Measurements from ENCODE around the gene CDH5. TPM values are rescaled to one million over a fixed set of nuclear protein-coding genes. Genes with fewer than 3 reads are reported as not detected.

The CDH5 gene
- polyA plus RNA-seq, 3 donors = 53.1 to 70.8 (median 62.7) TPM

DNA sequence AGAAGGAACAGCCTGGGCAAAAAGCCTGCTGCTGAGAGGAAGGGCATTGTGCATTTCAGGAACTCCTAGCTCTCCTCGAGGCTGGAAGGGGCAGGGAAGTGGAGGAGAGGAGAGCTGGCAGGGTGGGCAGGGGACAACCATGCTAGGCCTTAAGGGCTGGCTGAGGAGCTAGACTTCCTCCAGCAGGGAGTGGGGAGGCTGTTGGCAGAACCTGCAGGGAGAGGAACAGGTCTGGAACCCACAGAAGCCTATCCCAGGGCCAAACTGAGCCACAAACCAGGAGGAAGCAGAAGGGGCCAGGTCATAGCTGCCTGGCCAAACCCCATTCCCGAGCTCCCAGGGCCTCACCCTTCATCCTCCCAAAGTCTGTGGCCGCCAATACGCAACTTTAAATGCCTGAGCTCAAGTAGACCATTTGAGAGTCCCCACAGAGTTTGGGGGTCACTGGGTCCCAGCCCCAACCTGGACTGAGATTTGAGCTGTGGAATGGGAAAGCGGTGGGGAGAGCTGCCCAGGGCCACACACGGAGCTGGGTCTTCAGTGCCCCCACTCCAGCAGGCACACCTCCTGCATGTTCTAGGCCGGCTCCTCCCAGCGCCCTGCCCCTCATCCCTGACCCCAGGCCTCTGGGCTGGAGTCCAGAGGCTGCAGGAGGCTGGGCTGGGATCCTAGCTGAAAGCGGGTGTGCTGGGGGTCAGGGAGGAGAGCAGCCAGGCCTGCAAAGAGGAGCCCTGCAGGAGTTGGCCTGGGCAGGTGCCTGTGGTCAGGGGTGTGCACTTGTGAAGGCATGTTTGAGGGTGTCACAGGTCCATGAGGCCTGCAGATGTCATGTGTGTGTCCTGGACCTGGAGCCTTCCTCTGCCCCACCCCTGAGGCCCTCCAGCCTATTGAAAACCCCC is 4.5 kb downstream of the CDH5 start:
- DNase-seq = no peak

DNA sequence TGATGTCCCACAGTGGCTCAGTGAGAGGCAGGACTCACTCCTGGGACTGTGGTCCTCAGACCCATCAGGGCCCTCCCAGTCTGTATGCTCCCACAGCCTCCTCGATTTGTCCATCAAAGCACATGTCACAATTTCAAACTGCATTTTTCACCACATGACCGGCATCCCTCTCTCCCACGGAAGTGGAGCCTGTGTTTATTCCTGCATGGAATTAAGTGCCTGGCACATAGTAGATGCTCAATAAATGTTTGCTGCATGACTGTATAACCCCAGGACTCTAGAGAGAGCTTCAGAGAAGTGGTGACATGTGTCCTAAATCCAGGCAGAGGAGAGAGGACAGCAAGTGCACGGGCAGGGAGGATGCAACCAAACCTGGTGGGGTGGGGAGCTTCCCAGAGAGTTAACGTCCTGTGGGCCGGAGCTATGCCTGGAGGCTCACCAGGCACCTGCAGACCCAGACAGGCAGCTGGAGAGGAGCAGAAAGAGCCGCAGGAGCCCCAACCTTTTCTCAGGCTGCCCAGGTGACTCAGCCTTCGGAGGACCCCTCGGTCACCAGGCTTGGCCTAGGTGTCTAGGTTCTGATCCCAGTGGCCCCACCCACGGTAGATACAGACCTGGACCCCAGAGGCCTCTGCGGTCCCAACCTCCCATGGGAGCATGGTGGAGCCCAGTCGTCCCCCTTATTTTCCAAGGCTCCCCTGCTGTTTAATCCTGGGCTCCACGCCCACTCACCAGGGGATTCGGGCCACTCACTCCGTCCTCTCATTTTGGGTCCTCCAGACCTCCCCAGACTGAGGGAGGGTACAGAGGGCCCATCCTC is 5.8 kb downstream of the CDH5 start:
- DNase-seq = no peak

DNA sequence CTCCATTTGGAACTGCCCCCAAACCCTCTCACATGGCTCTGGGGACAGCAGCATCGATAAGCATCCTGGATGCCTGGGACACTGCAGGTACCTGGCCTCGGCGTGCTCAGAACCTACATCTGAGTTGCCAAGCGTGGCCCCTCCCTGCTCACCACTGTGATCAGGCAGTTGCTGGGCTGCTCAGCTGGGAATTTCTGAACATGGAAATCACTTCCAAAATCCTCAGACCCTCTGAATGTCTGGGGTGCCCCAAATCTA is 6.3 kb downstream of the CDH5 start:
- no peak for DNase-seq

DNA sequence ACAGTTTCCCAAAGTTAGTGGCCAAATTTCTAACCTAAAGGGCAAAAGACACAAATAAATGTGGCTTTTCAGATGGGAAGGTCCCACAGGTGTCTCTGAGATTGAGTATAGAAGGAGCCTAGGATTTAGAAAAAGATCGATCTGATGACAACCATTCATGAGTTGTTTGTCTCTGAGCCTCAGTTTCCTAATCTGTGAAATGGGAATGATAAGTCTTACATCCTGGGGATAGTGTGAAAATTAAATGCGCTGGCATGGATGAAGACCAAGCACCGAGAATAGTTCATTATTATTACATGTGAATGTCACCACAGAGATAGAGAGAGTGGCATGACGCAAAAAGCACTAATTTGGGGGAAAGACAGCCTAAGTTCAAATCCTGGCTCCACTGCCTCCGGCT is 7.2 kb downstream of the CDH5 start:
- DNase-seq = no peak

DNA sequence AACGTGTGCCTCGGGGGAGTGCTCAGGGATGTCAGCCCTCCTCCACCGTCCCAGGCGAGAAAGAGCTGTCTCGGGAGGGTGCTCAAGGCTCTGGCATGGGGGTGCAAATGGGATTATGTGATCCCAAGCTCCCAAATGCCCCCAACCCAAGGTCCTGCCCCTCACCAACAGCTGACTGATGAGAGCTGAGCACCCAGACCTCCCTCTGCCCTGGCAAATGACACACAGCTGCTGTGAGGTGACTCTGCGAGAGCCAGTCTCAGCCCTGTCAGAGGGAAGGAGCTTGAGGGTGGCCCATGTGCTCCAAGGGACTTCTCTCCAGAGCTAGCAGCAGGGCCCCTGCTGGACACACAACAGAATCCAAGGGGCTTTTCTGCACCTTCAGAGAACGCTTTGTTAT is 7.7 kb downstream of the CDH5 start:
- no peak for DNase-seq

DNA sequence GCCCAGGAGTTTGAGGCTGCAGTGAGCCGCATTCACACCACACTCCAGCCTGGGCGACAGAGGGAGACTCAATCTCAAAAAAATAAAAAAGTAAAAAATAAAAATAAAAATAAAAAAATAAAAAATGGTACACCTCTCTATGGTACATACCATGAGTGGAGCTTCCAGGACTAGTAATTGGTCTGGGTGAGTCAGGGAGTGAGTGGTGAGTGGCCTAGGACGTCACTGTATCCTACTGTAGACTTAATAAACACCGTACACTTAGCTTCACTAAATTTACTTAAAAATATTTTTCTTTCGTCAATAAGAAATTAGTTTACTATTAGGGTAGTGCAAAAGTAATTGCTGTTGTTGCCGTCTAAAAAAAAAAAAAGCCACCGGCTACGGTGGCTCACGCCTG is 9.0 kb downstream of the CDH5 start:
- no peak for DNase-seq

DNA sequence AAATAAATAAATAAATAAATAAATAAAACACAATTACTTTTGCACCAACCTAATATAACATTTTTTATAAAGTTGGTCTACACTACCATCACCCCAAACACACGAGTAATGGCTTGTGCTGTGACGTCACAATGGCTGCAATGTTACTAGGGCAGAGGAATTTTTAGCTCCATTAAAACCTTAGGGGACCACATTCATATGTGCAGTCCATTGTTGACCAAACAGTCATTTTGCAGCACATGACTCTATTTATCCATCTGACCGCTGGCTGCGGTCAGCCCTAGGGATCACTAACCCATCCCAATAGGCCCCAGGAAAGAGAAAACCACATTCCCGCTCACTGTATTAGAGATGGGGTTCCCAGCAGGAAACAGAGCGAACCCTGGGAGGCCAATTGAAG is 9.6 kb downstream of the CDH5 start:
- no peak for DNase-seq

DNA sequence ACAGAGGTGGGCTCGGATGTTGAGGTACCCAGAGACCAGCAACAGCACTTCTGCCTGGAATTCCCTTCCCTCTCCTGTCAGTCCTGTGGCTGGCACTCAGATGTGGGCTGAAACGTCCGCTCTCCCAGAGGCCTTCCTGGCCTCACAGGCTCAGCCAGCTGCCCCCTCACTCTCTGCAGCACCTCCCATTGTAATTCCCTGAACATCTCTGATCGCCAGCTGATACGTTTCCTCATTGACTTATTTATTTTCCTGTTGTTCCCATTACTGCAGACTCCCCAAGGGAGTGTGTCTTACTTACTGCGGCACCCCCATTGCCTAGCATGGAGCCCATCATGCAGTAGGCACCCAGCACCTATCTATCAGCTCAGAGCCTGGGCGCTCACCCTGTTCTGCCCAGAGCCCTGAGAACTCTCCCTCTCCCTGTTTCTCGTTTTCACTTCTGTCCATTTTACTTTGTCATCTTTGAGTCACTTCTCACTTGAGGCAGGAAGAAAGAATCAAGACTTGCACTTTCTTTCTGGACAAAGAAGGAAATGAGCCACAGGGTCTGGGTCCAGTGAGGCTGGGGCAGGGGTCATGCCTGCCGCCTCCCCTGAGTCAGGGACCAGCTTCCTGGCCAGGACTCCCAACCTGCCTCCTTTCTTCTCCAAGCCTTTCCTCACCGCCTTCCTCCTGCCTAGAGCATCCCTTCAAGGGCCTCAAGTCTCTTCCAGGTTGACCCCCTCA is 10.2 kb downstream of the CDH5 start:
- no peak for DNase-seq

DNA sequence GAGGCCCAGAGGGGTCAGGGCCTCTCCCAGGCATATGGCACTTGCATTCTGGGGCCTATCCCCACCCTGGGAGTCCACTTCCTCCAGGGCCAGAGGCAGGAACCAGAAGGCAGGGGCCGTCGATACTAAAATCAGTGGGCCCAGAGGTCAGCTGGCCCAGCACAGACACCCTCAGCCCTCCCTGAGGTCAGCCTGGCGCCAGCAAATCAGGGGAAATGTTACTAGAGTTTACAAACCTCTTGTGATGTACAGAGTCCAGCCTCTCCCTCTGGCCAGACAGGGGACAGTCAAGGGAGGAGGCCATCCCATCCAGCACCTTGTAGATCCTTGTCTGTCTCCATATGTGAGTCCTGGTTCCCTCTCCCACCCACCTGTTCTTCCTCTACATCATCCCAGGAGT is 10.8 kb downstream of the CDH5 start:
- DNase-seq = no peak

DNA sequence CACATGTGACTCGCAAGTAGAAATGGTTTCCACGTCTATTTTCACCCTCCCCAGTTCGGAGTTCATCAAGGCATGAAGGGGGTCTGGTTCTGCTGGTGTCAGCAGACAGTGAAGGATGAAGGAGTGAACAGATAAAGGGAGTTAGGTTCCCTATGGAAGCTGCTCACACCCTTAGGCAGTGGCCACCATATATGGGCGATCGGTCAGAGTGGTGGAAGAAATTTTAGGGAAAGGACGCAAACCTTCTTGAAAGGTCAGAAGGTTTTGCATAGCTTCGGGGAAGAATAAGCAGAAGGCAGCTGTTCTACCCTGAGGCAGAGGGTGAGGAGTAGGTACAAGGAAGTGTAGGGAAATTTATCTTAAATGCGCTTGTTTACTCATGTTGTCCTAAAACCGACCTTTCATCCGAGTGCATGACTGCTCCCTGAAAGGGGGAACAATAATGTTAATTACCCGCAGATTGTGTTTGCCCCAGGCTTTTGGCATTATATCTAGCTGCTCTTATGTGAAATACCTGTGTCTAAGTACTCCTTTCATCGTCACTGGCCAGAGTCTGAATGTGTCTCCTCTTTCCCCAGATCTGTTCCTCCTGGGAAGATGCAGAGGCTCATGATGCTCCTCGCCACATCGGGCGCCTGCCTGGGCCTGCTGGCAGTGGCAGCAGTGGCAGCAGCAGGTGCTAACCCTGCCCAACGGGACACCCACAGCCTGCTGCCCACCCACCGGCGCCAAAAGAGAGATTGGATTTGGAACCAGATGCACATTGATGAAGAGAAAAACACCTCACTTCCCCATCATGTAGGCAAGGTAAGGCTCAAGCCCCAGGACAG is 12.5 kb downstream of the CDH5 start:
- DNase-seq = no peak

DNA sequence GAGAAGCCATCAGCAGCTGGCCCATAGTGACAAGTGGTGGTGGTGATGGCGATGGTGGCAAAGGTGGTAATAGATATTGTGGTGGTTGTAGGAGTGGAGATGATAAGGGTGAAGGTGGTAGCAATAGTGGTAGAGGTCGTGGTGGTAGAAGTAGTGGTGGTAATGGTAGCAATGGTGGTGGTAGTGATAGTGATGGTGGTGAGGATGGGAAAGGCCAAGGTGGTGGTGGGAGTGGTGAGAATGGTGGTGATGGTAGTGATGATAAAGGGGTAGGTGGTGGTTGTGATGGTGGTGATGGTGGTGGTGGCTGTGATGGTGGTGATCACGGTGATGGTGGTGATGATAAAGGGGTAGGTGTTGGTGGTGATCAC is 13.1 kb downstream of the CDH5 start:
- no peak for DNase-seq

DNA sequence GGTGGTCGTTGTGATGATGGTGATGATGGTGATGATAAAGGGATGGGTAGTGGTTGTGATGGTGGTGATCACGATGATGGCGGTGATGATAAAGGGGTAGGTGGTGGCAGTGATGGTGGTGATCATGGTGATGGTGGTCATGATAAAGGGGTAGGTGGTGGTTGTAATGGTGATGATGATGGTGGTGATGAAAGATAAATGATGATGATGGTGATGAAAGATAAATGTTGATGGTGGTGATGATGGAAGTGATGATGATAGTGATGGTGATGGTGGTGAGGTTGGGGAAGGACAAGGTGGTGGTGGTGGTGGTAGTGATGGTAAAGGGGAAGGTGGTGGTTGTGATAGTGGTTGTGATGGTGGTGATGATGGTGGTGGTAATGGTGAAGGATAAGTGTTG is 13.9 kb downstream of the CDH5 start:
- no peak for DNase-seq

DNA sequence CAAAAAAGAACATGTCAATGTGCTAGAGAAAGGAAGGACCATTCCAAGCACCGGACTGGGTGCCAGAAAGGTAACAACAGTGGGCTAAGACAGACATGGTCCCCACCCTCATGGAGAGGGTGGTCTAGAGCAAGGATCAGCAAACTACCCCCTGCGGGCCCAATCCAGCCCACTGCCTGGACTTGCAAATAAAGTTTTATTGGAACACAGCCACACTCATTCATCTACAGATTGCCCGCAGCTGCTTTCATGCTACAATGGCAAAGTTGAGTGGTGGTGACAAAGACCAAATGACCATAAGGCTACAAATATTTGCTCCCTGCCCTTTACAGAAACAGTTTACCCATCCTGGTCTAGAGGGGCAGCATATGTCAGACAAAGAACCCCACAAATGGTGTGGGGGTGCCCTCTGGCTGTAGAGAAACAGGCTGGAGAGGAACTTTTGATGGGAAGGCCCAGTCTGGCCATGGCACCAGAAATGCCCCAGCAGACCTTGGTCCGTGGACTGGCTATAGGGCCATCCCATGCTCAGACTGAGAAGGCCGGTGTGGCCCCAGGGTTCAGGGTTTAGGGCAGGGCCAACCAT is 15.2 kb downstream of the CDH5 start:
- no peak for DNase-seq

DNA sequence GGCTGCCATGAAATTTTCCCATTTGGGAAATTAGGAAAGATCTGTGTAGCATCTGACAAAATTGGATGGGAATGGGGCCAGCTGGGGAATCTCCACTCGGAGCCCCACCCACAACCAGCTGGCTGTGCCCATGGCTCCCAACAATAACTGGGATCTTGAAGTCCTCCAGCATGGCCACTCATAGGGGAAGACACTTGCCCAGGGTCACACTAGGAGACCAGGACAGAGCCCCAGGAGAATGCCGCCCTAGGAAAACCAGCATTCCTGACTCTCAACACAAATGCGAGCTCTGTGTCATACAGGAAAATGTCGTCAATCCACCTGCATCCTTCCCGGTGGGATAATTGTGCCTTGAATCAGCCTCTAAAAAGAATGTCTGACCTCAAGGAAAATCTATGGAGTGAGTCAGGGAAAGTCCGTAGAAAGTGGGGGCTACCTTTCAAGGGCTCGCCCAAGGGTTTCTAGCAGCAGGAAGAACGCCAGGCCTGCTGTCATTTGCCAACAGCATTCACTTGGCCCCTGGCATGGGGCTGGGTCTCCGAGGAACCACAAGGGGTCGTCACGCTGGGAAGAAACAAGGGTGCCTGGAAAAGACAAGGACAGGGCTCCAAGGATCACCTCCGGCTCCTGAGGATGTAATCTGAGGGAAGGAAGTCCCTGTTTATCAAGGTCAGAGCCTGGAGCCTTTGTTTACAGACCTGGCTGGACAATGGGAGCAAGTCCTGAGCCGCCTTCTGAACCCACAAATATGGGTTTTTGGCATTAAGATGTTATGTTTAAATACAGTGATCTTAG is 15.9 kb downstream of the CDH5 start:
- DNase-seq = no peak

DNA sequence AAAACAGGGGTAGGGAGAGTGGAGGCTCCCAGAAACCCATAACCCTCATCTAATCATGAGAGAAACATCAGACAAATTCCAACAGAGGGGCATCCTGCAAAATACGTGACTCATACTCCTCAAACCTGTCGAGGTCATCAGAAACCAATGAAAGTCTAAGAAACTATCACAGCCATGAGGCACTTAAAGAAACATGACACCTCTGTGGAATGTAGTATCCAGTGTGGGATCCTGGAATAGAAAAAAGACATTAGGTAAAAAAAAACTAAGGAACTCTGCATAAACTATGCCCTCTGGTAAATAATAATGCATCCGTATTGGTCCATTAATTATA is 16.4 kb downstream of the CDH5 start:
- DNase-seq = peak; percentile 63

DNA sequence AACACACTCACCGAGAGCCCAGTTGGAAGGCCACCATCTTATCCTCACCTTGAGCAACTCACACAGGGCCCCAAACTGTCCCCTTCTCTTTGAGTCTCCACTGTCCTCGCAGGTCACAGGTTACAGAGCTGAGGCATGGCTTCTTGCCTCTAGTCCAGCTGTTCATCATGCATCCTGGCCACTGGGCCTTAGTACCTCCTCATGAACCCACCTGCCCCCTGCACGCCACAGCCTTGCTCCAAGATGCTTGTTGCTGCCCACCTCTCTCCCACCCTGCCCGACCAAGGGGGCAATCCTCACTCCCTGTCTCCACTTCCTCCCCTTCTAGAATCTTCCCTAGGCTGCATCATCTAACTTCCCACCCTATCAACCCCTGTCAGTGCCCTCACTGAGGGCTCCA is 17.1 kb downstream of the CDH5 start:
- DNase-seq = no peak

DNA sequence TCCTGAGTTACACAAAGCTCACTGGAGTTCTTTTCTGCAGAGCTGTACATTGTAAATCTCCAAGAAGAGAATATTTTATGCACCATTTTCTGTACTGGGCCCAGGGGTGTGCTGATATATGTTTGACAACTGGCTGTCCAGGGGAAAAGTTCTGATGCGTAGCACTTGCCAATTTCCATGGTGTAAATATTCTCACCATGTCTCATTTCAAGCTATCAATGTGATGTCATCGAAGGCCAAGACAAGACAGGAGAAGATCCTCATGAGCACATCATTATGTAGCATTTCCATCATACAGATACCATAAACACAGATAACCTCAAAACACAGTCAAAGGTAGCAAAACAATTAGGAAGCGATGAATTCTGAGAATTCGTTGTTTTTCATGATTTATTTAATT is 18.9 kb downstream of the CDH5 start:
- no peak for DNase-seq

DNA sequence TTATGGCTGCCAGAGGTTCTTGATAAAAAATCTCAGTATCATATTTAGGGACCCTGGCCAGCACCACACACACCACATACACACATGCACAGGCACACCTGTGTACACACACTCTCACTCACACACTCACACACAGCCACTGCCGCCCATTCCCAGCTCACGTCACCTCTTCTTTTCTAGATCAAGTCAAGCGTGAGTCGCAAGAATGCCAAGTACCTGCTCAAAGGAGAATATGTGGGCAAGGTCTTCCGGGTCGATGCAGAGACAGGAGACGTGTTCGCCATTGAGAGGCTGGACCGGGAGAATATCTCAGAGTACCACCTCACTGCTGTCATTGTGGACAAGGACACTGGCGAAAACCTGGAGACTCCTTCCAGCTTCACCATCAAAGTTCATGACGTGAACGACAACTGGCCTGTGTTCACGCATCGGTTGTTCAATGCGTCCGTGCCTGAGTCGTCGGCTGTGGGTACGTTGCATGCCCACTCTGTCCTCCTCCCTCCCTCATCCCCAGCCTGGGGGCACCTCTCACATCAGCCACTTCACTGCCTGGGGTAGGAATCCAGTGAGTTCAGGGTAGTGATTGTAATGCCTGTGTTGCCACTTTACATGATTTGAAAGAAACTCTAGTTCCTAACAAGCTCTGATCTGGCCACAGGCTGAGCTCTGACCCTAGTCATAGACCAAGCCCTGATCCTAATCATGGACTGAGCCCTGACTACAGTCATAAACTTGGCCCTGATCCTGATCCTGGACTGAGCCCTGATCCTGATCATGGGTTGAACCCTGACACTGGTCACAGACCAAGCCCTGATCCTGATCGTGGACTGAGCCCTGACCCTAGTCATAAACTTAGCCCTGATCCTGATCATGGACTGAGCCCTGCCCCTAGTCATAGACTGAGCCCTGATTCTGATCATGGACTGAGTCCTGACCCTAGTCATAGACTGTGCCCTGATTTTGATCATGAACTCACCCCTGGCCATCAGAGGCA is 20.4 kb downstream of the CDH5 start:
- no peak for DNase-seq

DNA sequence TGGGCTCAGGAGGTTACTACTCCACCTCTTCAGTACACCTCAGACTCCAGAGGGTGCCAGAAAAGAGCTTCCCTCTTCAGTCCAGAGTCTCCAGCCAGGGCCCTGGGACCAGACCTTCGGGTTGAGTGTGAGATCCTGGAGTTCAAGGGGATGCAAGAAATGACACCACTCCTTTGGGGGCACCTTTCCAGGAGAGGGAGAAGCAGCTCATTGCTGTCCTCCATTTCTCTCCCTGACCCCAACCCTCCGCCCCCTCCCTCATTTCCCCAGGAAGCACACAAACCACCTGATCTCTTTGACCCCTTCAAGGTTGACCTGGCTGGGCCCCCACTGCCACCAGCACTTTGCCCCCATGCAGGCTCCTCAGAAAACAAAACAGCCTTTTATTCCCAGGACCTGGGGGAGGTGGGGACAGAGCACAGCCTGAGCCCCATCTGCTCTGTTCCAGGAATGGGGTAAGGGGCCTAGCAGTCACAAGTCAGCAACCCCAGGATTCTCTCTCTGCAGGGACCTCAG is 21.4 kb downstream of the CDH5 start:
- DNase-seq = no peak

All from renal pelvis (tissue), 4 donors.